Fibroblast of lung (primary cell): ENCODE results near the gene IRF1.

Experiments used
- CTCF ChIP-seq, 2 donors: IDR thresholded peaks in 1 of 2; conservative IDR thresholded peaks in 1 of 2; 1 replicate in 1 of 2; 2 replicates in 1 of 2; pipeline ENCODE4 v1.5.1; 2011 to 2012; ENCODE audit warnings: low read length in 2 of 2, control low read depth in 1 of 2, inconsistent platforms in 1 of 2, low read depth in 1 of 2, mild to moderate bottlenecking in 1 of 2
- EZH2 ChIP-seq: IDR thresholded peaks from 2 replicates; pipeline ENCODE4 v1.5.1; 2012; ENCODE audit warnings: low read length, control low read depth, mild to moderate bottlenecking; ENCODE audit errors: missing control alignments

- TF ChIP-seq EZH2 = no peak
- TF ChIP-seq CTCF (conservative IDR thresholded peaks at IDR 0.05 in 1 of 2, IDR thresholded peaks at IDR 0.05 in 1 of 2; ENCODE audit: low read depth in 1 of 2, low read length in 2 of 2) = no peak
Measured at GRCh38 chr5:132488590-132488989, 2.0 kb downstream of the IRF1 start.
